Measurements from ENCODE around the gene CHST8.

DNA sequence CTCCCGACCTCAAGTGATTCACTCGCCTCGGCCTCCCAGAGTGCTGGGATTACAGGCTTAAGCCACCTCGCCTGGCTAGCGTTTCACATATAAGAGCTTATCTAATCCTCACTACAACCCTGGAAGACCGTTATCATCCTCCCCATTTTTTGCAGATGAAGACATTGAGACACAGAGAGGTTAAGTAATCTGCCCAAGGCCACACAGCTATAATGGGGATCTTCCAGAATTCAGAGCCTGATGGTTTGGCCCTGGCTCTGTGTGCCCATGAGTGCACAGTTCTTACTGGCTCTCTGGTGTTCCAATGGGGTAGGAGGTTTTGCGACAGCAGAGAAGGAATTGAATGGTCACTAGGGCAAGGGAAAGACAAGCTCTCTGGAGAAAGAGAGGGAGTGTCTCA, 158.1 kb downstream of the CHST8 start:
- TF ChIP-seq CTBP1 (IDR thresholded peaks at IDR 0.05; ENCODE audit: borderline replicate concordance) = no peak
- TF ChIP-seq SP1 (IDR thresholded peaks at IDR 0.05) = no peak
- TF ChIP-seq ELF4 (IDR thresholded peaks at IDR 0.05) = no peak
- no peak for TF ChIP-seq FOXM1 (IDR thresholded peaks at IDR 0.05; ENCODE audit: borderline replicate concordance)
- TF ChIP-seq ZNF384 (IDR thresholded peaks at IDR 0.05) = no peak
- no peak for TF ChIP-seq BHLHE40 (IDR thresholded peaks at IDR 0.05; ENCODE audit: borderline replicate concordance)
- no peak for TF ChIP-seq SUZ12 (IDR thresholded peaks at IDR 0.05)
- TF ChIP-seq FOXK2 (IDR thresholded peaks at IDR 0.05) = no peak
- no peak for TF ChIP-seq HDGF (IDR thresholded peaks at IDR 0.05; ENCODE audit: borderline replicate concordance)
- TF ChIP-seq TARDBP (IDR thresholded peaks at IDR 0.05) = no peak
- TF ChIP-seq L3MBTL2 (conservative IDR thresholded peaks at IDR 0.05) = no peak
- TF ChIP-seq ARNT (IDR thresholded peaks at IDR 0.05) = no peak
- TF ChIP-seq LEF1 (IDR thresholded peaks at IDR 0.05; ENCODE audit: borderline replicate concordance) = no peak
- no peak for TF ChIP-seq NFRKB (IDR thresholded peaks at IDR 0.05)
